Mesendoderm (in vitro differentiated cells): ENCODE data around the gene GLG1.

ENCODE experiments used
- DNase-seq: peaks from one replicate; pipeline ENCODE4 v3.0.0; 2013
- H2AK5ac ChIP-seq: 2 replicates; pipeline ENCODE4 v1.6.1; 2013; ENCODE audit warnings: low read length, inconsistent platforms
- H2BK120ac ChIP-seq: 2 replicates; pipeline ENCODE4 v1.6.1; 2013; ENCODE audit warnings: low read depth, mild to moderate bottlenecking, low read length, moderate library complexity, mixed read lengths
- H2BK15ac ChIP-seq: replicated peaks from 2 replicates; pipeline ENCODE4 v1.6.1; 2013; ENCODE audit warnings: low read depth, mild to moderate bottlenecking, moderate library complexity
- H2BK5ac ChIP-seq: 2 replicates; pipeline ENCODE4 v1.6.1; 2013; ENCODE audit warnings: low read length, inconsistent platforms
- H3K18ac ChIP-seq: 2 replicates; pipeline ENCODE4 v1.6.1; 2013; ENCODE audit warnings: mild to moderate bottlenecking, low read length, mixed read lengths
- H3K23ac ChIP-seq: one replicate; pipeline ENCODE4 v1.6.1; 2013; ENCODE audit warnings: low read length
- H3K27ac ChIP-seq: 2 replicates; pipeline ENCODE4 v1.5.1; 2013; ENCODE audit warnings: low read depth, mild to moderate bottlenecking, inconsistent platforms, low read length, moderate library complexity
- H3K27me3 ChIP-seq: 2 replicates; pipeline ENCODE4 v1.6.1; 2013; ENCODE audit warnings: low read length, control low read depth, mild to moderate bottlenecking, inconsistent platforms; ENCODE audit not compliant: insufficient read depth, poor library complexity
- H3K36me3 ChIP-seq: 2 replicates; pipeline ENCODE4 v1.6.1; 2013; ENCODE audit warnings: low read length, inconsistent platforms; ENCODE audit not compliant: control insufficient read depth, insufficient read depth
- H3K4ac ChIP-seq: one replicate; pipeline ENCODE4 v1.6.1; 2013; ENCODE audit warnings: low read depth, mild to moderate bottlenecking, low read length, moderate library complexity
- H3K4me1 ChIP-seq: 2 replicates; pipeline ENCODE4 v1.6.1; 2013; ENCODE audit warnings: low read depth, low read length, inconsistent platforms; ENCODE audit not compliant: control insufficient read depth
- H3K4me2 ChIP-seq: 2 replicates; pipeline ENCODE4 v1.6.1; 2013; ENCODE audit warnings: low read length
- H3K4me3 ChIP-seq: 2 replicates; pipeline ENCODE4 v1.5.1; 2013; ENCODE audit warnings: mild to moderate bottlenecking, low read length
- H3K56ac ChIP-seq: one replicate; pipeline ENCODE4 v1.6.1; 2013; ENCODE audit warnings: low read length
- H3K79me1 ChIP-seq: 2 replicates; pipeline ENCODE4 v1.6.1; 2013; ENCODE audit warnings: low read length, inconsistent platforms
- H3K79me2 ChIP-seq: 2 replicates; pipeline ENCODE4 v1.6.1; 2013; ENCODE audit warnings: mild to moderate bottlenecking, low read length; ENCODE audit not compliant: control insufficient read depth, insufficient read depth
- H3K9ac ChIP-seq: 2 replicates; pipeline ENCODE4 v1.6.1; 2013; ENCODE audit warnings: low read length, inconsistent platforms
- H4K5ac ChIP-seq: one replicate; pipeline ENCODE4 v1.6.1; 2013; ENCODE audit warnings: low read length
- H4K8ac ChIP-seq: one replicate; pipeline ENCODE4 v1.6.1; 2013; ENCODE audit warnings: low read depth, mild to moderate bottlenecking, control low read depth, low read length, moderate library complexity
- whole genome bisulfite sequencing: extraction: QIAGEN DNeasy Blood & Tissue Kit; methylation state at CpG from one replicate; pipeline ENCODE4 v1.1.7; 2013; ENCODE audit warnings: low lambda C conversion rate, missing lambda C conversion rate; ENCODE audit not compliant: insufficient coverage; ENCODE audit errors: extremely low coverage; 5-methylcytosine and 5-hydroxymethylcytosine counted together

The GLG1 gene

GRCh38 chr16:74455213-74455612, 151.7 kb downstream of the GLG1 start:
- H3K36me3 ChIP-seq, result peaks cover 4% of the 10 kb centered on the region

GRCh38 chr16:74451951-74452758, 154.8 kb downstream of the GLG1 start:
- Histone ChIP-seq H3K27ac (no peak overlapping the region), H4K5ac (no peak overlapping the region), H3K4me2 (no peak overlapping the region), H3K79me2 (no peaks in the 10 kb centered on the region), H3K23ac (no peak overlapping the region), H3K27me3 (no peaks in the 10 kb centered on the region), H3K4ac (no peak overlapping the region), H2BK120ac (no peak overlapping the region), H3K4me1 (no peaks in the 10 kb centered on the region), H4K8ac (no peak overlapping the region), H3K9ac (no peak overlapping the region), H3K79me1 (no peaks in the 10 kb centered on the region), H2BK15ac (no peak overlapping the region), H2BK5ac (no peak overlapping the region), H3K36me3 (peaks cover 8% of the 10 kb centered on the region), H3K4me3 (no peak overlapping the region), H3K18ac (no peak overlapping the region), H3K56ac (no peak overlapping the region), H2AK5ac (no peak overlapping the region)
- no CpG with 5 or more reads among the region's 14 CpGs for WGBS
- no peak for DNase-seq

More at GRCh38 chr16:74455213-74455612, 151.7 kb downstream of the GLG1 start:
- H2BK15ac ChIP-seq, result no peak overlapping the region
- H3K27ac ChIP-seq, result no peak overlapping the region
- no peaks in the 10 kb centered on the region for H3K4me1 ChIP-seq
- H3K4me3 ChIP-seq, result no peak overlapping the region
- H3K23ac ChIP-seq, result no peak overlapping the region
- H3K4ac ChIP-seq, result no peak overlapping the region
- H2BK5ac ChIP-seq, result no peak overlapping the region
- no peak overlapping the region for H4K8ac ChIP-seq
- no peak for DNase-seq
- no peak overlapping the region for H3K18ac ChIP-seq
- H2AK5ac ChIP-seq, result no peak overlapping the region
- no peak overlapping the region for H3K9ac ChIP-seq
- H3K27me3 ChIP-seq, result no peaks in the 10 kb centered on the region
- H3K4me2 ChIP-seq, result no peak overlapping the region
- H3K79me2 ChIP-seq, result no peaks in the 10 kb centered on the region
- H2BK120ac ChIP-seq, result no peak overlapping the region
- H3K56ac ChIP-seq, result no peak overlapping the region
- no peaks in the 10 kb centered on the region for H3K79me1 ChIP-seq
- H4K5ac ChIP-seq, result no peak overlapping the region
- no CpG with 5 or more reads among the region's 7 CpGs for WGBS

GRCh38 chr16:74450967-74451760, 155.8 kb downstream of the GLG1 start:
- H4K8ac ChIP-seq, result no peak overlapping the region
- peaks cover 8% of the 10 kb centered on the region for H3K36me3 ChIP-seq
- H3K4me3 ChIP-seq, result no peak overlapping the region
- no peak overlapping the region for H3K27ac ChIP-seq
- no peaks in the 10 kb centered on the region for H3K79me1 ChIP-seq
- H3K79me2 ChIP-seq, result no peaks in the 10 kb centered on the region
- H2BK15ac ChIP-seq, result no peak overlapping the region
- no peak overlapping the region for H3K4ac ChIP-seq
- H2AK5ac ChIP-seq, result no peak overlapping the region
- no peak overlapping the region for H3K56ac ChIP-seq
- H2BK120ac ChIP-seq, result no peak overlapping the region
- no peaks in the 10 kb centered on the region for H3K27me3 ChIP-seq
- H3K18ac ChIP-seq, result no peak overlapping the region
- no peaks in the 10 kb centered on the region for H3K4me1 ChIP-seq
- no peak overlapping the region for H3K9ac ChIP-seq
- no CpG with 5 or more reads among the region's 20 CpGs for WGBS
- no peak overlapping the region for H2BK5ac ChIP-seq
- no peak overlapping the region for H4K5ac ChIP-seq
- DNase-seq, result no peak
- no peak overlapping the region for H3K4me2 ChIP-seq
- H3K23ac ChIP-seq, result no peak overlapping the region

- Histone ChIP-seq H3K27me3 (no peaks in the 10 kb centered on the region), H2AK5ac (no peak overlapping the region), H4K5ac (no peak overlapping the region), H4K8ac (no peak overlapping the region), H2BK5ac (no peak overlapping the region), H2BK120ac (no peak overlapping the region), H3K56ac (no peak overlapping the region), H3K36me3 (peaks cover 8% of the 10 kb centered on the region), H3K4me1 (no peaks in the 10 kb centered on the region), H3K4me2 (no peak overlapping the region), H2BK15ac (no peak overlapping the region), H3K4ac (no peak overlapping the region), H3K18ac (no peak overlapping the region), H3K79me1 (no peaks in the 10 kb centered on the region), H3K27ac (no peak overlapping the region), H3K9ac (no peak overlapping the region), H3K23ac (no peak overlapping the region), H3K4me3 (no peak overlapping the region), H3K79me2 (no peaks in the 10 kb centered on the region)
- WGBS, result no CpG with 5 or more reads among the region's 3 CpGs
- no peak for DNase-seq
These were observed 156.7 kb downstream of the GLG1 start for GRCh38 chr16:74450236-74450635.

GRCh38 chr16:74449470-74449869, 157.4 kb downstream of the GLG1 start:
- H2AK5ac ChIP-seq, result no peak overlapping the region
- H2BK5ac ChIP-seq, result no peak overlapping the region
- H3K56ac ChIP-seq, result no peak overlapping the region
- H3K4ac ChIP-seq, result no peak overlapping the region
- no peak overlapping the region for H3K4me3 ChIP-seq
- no peak overlapping the region for H4K5ac ChIP-seq
- no peak overlapping the region for H4K8ac ChIP-seq
- H3K27ac ChIP-seq, result no peak overlapping the region
- peak; percentile 23 for DNase-seq
- WGBS, result no CpG with 5 or more reads among the region's 5 CpGs
- H3K4me1 ChIP-seq, result no peaks in the 10 kb centered on the region
- H2BK15ac ChIP-seq, result no peak overlapping the region
- H3K36me3 ChIP-seq, result peaks cover 8% of the 10 kb centered on the region
- no peak overlapping the region for H3K9ac ChIP-seq
- H2BK120ac ChIP-seq, result no peak overlapping the region
- H3K4me2 ChIP-seq, result no peak overlapping the region
- H3K18ac ChIP-seq, result no peak overlapping the region
- no peaks in the 10 kb centered on the region for H3K79me1 ChIP-seq
- no peaks in the 10 kb centered on the region for H3K79me2 ChIP-seq
- H3K27me3 ChIP-seq, result no peaks in the 10 kb centered on the region
- H3K23ac ChIP-seq, result no peak overlapping the region
